ENCODE measurements around the gene LINGO1.

The LINGO1 gene

DNA sequence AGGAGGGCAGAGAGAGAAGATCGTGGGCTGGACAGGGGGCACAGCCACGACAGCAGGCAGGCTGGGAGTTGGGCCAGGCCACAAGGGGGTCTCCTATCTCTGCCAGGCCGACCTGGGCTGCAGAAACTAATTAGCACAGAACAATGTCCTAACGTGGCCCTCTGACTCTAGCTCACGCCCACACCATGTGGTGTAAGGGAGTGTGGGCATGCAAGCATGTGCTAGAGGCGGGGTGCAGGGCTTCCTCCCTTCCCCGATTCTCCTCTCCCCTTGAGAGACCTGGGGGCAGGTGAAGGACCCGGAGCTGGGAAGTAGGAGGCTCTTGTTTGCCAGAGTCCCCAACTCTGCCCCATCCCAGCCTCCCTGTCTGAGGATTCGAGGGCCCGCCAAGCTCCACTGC is 65.5 kb downstream of the LINGO1 start:
- DNase-seq, result no peak

DNA sequence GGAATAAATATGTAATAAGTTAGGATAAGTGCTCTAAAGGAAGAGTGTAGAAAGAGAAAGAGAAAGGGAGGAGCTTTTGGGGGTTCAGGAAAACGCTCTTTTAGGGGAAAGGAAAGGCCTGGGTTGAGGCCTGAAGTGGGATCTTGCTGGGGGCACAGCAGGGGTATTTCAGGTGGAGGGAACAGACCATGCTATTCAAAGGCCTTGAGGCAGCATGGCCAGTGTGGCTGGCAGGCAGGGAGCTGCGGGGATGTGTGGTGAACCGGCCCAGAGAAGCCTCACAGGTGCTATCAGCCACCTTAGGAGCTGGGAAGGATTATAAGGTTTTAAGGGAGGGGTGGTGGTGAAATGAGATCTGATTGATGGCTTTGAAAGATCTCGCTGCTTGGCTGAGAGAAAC is 66.6 kb downstream of the LINGO1 start:
- DNase-seq, result no peak

DNA sequence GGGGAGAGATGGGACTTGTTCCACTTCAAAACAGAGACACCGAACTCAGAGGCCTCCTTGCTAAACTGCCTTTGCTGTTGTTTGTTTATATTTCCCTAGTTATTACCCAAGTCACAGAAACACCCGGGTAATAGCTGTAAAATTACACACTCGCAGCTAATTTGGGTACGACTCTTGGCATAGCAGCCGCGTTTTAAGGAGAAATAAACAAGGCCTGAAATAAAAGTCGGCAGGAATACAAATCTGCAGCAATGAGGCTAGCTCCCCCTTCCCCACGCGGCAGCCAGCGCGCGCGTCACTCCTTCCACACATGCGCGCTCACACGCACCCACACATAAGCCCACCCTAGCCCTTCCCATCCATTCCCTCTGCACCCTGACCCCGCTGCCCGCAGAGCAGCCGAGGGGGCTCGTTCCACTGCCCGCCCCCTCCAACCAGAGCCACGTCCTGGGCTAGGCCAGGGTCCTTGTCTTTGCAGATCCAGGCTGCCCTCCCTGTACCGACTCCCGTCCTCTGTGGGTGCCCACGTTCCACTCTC is 67.3 kb downstream of the LINGO1 start:
- no peak for DNase-seq

DNA sequence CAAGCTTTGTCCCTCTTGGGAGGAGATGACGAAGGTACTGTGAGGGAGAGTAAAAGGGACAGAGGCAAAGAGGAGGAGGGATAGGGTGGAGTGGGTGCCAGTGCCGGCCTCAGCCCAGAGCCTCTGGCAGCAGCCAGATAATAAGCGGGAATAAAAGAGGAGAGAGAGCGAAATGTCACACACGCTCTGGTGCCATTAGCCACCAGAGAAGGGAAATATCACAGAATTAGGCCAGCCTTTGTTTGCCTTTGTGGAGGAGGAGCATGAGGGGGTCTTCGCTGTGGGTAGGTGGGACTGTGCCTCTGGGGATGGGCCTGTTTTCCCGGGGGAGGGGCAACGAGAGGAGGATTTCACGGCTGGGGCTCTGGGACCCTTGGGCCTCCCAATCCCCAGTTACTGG is 67.8 kb downstream of the LINGO1 start:
- no peak for DNase-seq

DNA sequence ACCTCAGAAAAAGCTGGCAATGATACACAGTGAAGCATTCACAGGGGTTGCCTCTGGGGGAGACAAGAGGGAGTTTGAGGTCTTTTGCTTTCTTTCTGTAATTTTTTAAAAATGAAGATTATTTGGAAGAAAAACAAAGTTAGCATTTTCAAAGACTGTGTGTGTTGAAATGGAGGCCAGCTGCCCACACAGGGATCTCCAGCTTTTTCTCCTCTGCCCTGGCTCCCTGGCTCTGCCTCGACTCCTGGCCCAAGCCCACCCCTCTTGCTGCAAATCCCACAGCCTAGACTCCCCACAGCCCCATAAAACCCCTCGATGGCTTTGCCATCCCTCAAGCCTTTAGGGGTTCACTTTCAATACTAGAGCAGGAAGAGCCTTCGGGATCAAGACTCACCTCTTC is 68.4 kb downstream of the LINGO1 start:
- DNase-seq, result no peak

DNA sequence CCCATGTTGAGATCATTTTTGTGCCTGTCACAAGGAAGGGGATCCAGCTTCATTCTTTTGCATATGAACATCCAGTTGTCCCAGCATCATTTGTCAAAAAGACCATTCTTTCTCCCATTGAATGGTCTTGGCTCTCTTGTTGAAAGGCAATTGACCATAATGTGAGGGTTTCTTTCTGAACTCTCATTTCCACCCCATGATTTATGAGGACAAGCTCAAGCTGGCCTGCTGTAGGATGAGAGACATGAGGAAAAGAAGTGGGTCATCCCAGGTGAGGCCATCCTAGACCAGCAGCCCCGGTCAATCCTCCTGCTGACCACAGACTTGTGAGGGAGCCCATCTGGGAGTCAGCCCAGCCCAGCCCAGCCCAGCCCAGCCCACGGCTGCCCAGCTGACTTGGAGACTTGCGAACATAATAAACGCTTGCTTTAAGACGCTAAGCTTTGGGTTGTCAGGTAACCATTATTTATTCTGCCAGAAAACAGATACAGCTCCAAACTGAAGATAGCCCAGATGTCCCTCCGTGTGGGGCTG is 69.0 kb downstream of the LINGO1 start:
- DNase-seq, result no peak

All from activated naive CD4-positive, alpha-beta T cell treated with anti-CD3 and anti-CD28 coated beads, Interleukin-2, amount 50 U/mL, for 16 hours (primary cell).